ENCODE data around the gene OSBPL6.
"Not testable (repeated sequence)": the region's sequence is repeated elsewhere in the genome, so short reads cannot be mapped to it uniquely, and the experiment has no call there.

The OSBPL6 gene

DNA sequence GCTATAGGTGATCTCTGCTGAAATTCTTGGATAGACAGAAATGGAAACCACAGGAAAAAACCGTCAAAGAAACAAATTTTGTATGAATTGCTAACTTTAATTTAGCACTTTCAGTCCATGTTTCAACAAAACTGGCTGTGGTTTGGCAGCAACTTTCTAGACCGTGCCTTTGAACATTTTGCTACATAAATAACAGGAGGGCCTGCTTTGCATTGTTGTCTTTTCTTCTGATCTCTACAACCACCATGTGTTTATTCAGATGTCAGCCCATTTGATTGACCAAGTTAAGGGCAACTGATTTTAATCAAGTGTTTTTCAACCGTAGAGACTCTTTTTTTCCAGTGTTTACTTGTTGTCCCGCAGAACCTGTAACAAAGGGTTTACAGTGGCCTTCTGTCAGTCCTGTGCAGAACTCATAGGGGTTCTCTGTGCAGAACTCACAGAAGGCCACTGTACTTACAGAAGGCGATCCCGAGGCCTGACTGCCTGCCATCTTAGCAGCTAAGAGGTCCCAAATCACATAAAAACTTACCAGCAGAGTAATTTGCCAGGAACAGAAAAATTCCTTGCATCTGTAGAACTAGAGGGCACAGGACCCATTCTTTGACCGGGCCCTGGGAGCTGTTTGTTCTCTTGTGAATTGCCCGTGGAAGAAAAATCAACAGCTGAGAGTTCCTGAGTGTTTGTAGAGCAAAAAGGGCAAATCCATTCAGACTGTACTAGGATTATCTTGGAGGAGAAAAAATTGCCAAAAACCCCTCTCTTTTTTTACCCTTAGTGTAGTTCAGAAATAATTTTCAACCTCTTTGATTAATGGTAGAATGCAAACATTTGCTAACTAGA, 136.1 kb downstream of the OSBPL6 start:
- Histone ChIP-seq H3K9me3 (ENCODE audit: control insufficient read depth, low read length) (no peaks in the 10 kb centered on the region), H3K9ac (ENCODE audit: low read length) (no peak overlapping the region), H3K36me3 (ENCODE audit: control insufficient read depth, insufficient read depth, low read length, severe bottlenecking) (no peaks in the 10 kb centered on the region), H3K4me3 (ENCODE audit: low read length) (no peak overlapping the region), H3K4me1 (ENCODE audit: control insufficient read depth, insufficient read depth, low read length) (no peaks in the 10 kb centered on the region), H3K27me3 (replicated peaks; ENCODE audit: control insufficient read depth, insufficient read depth, low read length) (no peaks in the 10 kb centered on the region)
- no peak for DNase-seq (ENCODE audit: low read depth)

DNA sequence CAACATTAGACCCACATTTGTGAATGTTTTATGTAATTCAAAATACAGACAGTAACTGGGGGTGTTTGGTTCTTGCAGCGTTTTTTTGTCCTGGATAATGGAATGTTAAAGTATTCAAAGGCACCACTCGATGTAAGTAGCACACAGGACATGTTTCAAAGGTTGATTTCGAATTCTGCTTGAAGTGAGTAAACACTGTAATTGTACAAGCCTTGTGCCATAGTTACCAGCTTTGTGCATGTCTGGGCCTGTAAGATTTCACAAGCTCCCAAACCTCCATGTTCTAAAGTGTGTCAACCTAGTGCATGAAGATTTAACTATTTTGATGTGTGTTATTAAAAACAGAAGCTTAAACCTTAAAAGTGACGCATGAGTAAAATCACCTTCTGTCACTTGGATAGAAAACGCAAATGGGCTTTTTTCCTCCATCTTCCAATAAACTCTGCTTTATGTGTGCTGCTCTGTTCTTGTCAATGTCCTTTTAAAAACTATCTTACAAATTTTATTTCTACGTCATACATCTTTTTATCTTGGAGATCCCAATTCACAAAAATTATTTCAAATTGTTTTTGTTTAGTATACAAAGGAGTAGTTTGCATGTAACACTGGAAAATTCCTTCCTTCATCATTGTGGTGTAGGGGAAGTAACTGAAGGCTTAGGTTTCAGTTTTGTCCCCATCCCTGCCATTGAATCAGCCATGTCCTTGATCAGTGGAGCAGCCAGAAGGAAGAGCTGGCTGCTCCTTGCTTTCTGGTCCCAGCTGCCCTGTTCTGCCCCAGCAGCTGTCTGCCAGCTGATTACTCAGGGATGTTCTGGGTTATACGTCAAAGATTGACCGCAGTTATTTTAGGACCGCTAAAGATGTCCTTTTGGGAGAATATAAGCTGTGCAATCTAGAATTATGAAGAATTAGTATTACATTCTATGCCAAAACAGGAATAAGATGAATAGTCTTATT, 137.4 kb downstream of the OSBPL6 start:
- H3K4me1 ChIP-seq (ENCODE audit: control insufficient read depth, insufficient read depth, low read length), result no peaks in the 10 kb centered on the region
- no peaks in the 10 kb centered on the region for H3K9me3 ChIP-seq (ENCODE audit: control insufficient read depth, low read length)
- H3K4me3 ChIP-seq (ENCODE audit: low read length), result no peak overlapping the region
- H3K36me3 ChIP-seq (ENCODE audit: control insufficient read depth, insufficient read depth, low read length, severe bottlenecking), result no peaks in the 10 kb centered on the region
- H3K9ac ChIP-seq (ENCODE audit: low read length), result no peak overlapping the region
- no peaks in the 10 kb centered on the region for H3K27me3 ChIP-seq (replicated peaks; ENCODE audit: control insufficient read depth, insufficient read depth, low read length)
- DNase-seq (ENCODE audit: low read depth), result no peak

DNA sequence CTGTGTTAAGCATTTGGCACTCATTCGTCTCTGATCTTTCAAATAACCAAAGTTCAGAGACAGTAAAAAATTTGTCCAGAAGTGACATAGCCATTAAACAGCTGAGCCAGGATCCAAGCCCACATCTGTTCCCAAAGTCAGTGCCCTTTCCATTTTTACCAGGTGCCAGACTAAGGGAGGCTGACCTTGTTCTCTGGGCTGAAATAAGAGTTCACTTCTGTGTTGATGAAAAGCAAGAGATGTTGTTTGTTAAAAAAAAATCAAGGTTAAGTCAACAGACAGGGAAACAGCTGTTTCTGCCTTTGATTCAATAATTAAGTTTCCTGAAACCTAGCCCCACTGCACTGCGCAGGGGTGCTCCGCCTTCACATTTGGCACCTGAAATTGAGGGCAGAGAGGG, 139.5 kb downstream of the OSBPL6 start:
- Histone ChIP-seq H3K36me3 (ENCODE audit: control insufficient read depth, insufficient read depth, low read length, severe bottlenecking) (no peaks in the 10 kb centered on the region), H3K4me3 (ENCODE audit: low read length) (no peak overlapping the region), H3K4me1 (ENCODE audit: control insufficient read depth, insufficient read depth, low read length) (no peaks in the 10 kb centered on the region), H3K9ac (ENCODE audit: low read length) (no peak overlapping the region), H3K27me3 (replicated peaks; ENCODE audit: control insufficient read depth, insufficient read depth, low read length) (no peaks in the 10 kb centered on the region), H3K9me3 (ENCODE audit: control insufficient read depth, low read length) (no peaks in the 10 kb centered on the region)
- DNase-seq (ENCODE audit: low read depth), result no peak

DNA sequence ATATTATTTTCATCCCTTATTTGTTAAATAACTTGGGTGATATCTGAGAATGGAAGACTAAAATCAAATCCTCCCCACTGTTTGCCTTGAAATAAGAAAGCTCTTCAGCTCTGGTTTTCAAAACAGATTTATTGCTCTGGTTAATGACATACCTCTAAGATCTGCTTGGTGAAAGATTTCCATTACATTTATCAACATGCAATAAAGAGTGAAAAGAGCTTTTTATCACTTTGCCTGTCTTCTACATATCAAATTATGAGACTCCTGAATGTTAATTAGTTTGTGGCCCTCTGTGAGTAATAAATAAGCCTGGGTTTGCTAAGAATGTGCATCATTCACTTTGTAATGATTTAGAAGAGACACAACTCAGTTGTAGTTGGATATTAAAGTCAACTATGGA, 140.9 kb downstream of the OSBPL6 start:
- no peak for DNase-seq (ENCODE audit: low read depth)
- Histone ChIP-seq H3K36me3 (ENCODE audit: control insufficient read depth, insufficient read depth, low read length, severe bottlenecking) (no peaks in the 10 kb centered on the region), H3K9ac (ENCODE audit: low read length) (no peak overlapping the region), H3K4me1 (ENCODE audit: control insufficient read depth, insufficient read depth, low read length) (no peaks in the 10 kb centered on the region), H3K9me3 (ENCODE audit: control insufficient read depth, low read length) (no peaks in the 10 kb centered on the region), H3K27me3 (replicated peaks; ENCODE audit: control insufficient read depth, insufficient read depth, low read length) (no peaks in the 10 kb centered on the region), H3K4me3 (ENCODE audit: low read length) (no peak overlapping the region)

DNA sequence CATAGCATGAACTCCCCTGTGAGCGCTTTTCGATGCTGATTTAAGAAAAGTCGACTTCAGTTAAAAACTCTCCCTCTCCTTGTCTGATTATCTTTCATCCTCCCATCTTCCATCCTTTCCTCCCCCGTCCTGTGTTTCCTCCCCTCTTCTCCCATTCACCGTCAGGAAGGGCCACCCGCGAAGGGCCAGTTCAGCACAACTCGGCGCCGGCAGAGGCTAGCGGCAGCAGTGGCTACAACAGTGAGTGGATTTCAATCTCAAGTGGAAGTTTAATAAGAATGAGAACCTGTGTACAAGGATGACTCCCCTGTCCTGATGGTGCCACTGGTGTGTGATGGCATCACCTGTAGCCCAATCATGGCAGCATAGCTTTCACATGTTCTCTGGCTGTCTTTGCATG, 149.8 kb downstream of the OSBPL6 start:
- Histone ChIP-seq H3K27me3 (replicated peaks; ENCODE audit: control insufficient read depth, insufficient read depth, low read length) (no peaks in the 10 kb centered on the region), H3K9me3 (ENCODE audit: control insufficient read depth, low read length) (no peaks in the 10 kb centered on the region), H3K4me3 (ENCODE audit: low read length) (no peak overlapping the region), H3K9ac (ENCODE audit: low read length) (no peak overlapping the region), H3K36me3 (ENCODE audit: control insufficient read depth, insufficient read depth, low read length, severe bottlenecking) (no peaks in the 10 kb centered on the region), H3K4me1 (ENCODE audit: control insufficient read depth, insufficient read depth, low read length) (peaks cover 10% of the 10 kb centered on the region)
- no peak for DNase-seq (ENCODE audit: low read depth)

DNA sequence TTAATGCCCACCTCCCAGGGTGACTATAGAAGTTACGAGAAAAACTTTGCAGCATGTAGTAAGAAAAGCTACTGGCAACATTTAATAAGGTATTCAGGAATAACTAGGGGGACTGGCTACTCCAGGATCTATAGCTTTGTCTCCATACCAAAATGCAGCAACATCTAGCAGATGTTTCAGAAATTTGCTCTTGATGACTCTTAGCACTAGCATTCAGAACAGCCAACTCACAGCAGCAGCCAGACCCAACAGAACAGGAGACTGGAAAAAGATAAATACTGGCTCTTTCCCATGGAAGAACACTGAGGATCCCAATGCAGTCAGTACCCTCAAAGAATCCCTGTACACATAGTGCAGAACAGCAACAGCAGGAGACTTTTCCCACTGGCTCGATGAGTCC, 151.6 kb downstream of the OSBPL6 start:
- DNase-seq (ENCODE audit: low read depth), result peak; percentile 36
- Histone ChIP-seq H3K9ac (ENCODE audit: low read length) (no peak overlapping the region), H3K27me3 (replicated peaks; ENCODE audit: control insufficient read depth, insufficient read depth, low read length) (no peaks in the 10 kb centered on the region), H3K4me1 (ENCODE audit: control insufficient read depth, insufficient read depth, low read length) (peaks cover 10% of the 10 kb centered on the region), H3K36me3 (ENCODE audit: control insufficient read depth, insufficient read depth, low read length, severe bottlenecking) (no peaks in the 10 kb centered on the region), H3K9me3 (ENCODE audit: control insufficient read depth, low read length) (no peaks in the 10 kb centered on the region), H3K4me3 (ENCODE audit: low read length) (no peak overlapping the region)

- H3K9me3 ChIP-seq (ENCODE audit: control insufficient read depth, low read length), result no peaks in the 10 kb centered on the region
- H3K4me3 ChIP-seq (ENCODE audit: low read length), result no peak overlapping the region
- peaks cover 9% of the 10 kb centered on the region for H3K4me1 ChIP-seq (ENCODE audit: control insufficient read depth, insufficient read depth, low read length)
- no peaks in the 10 kb centered on the region for H3K36me3 ChIP-seq (ENCODE audit: control insufficient read depth, insufficient read depth, low read length, severe bottlenecking)
- H3K27me3 ChIP-seq (replicated peaks; ENCODE audit: control insufficient read depth, insufficient read depth, low read length), result no peaks in the 10 kb centered on the region
- no peak for DNase-seq (ENCODE audit: low read depth)
- H3K9ac ChIP-seq (ENCODE audit: low read length), result no peak overlapping the region
These were observed 155.7 kb downstream of the OSBPL6 start for GRCh38 chr2:178350051-178350450.

DNA sequence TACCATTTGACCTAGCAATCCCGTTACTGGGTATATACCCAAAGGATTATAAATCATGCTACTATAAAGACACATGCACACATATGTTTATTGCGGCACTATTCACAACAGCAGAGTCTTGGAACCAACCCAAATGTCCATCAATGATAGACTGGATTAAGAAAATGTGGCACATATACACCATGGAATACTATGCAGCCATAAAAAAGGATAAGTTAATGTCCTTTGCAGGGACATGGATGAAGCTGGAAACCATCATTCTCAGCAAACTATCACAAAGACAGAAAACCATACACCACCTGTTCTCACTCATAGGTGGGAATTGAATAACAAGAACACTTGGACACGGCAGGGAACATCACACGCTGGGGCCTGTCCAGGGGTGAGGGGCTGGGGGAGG, 163.4 kb downstream of the OSBPL6 start:
- not testable (repeated sequence) for H3K27me3 ChIP-seq (replicated peaks; ENCODE audit: control insufficient read depth, insufficient read depth, low read length); H3K36me3 ChIP-seq (ENCODE audit: control insufficient read depth, insufficient read depth, low read length, severe bottlenecking); H3K4me3 ChIP-seq (ENCODE audit: low read length); H3K4me1 ChIP-seq (ENCODE audit: control insufficient read depth, insufficient read depth, low read length); H3K9ac ChIP-seq (ENCODE audit: low read length); H3K9me3 ChIP-seq (ENCODE audit: control insufficient read depth, low read length); DNase-seq (ENCODE audit: low read depth)

DNA sequence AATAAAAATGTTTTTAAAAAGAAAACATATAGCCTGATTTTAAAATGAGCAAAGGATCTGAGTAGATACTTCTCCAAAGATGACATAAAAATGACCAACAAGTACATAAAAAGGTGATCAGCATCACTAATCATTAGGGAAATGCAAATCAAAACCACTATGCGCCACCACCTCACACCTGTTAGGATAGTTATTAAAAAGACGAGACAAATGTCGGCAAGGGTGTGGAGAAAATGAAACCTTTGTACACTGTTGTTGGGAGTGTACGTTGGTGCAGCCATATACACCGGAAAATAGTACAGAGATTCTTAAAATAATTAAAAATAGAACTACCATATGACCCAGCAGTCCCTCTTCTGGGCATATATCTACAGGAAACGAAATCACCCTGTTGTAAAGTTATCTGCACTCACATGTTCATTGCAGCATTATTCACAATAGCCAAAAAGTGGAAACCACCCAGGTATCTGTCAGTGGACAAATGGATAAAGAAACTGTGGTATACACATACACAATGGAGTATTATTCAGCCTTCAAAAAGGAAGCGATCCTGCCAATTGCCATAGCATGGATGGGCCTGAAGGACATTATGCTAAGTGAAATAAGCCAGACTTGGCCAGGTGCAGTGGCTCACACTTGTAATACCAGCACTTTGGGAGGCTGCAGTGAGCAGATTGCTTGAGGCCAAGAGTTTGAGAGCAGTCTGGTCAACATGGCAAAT, 165.0 kb downstream of the OSBPL6 start:
- no peak overlapping the region for H3K4me3 ChIP-seq (ENCODE audit: low read length)

GRCh38 chr2:178361588-178361987, 167.3 kb downstream of the OSBPL6 start:
- no peaks in the 10 kb centered on the region for H3K27me3 ChIP-seq (replicated peaks; ENCODE audit: control insufficient read depth, insufficient read depth, low read length)
- H3K4me3 ChIP-seq (ENCODE audit: low read length), result no peak overlapping the region
- DNase-seq (ENCODE audit: low read depth), result no peak
- peaks cover 3% of the 10 kb centered on the region for H3K9me3 ChIP-seq (ENCODE audit: control insufficient read depth, low read length)
- H3K4me1 ChIP-seq (ENCODE audit: control insufficient read depth, insufficient read depth, low read length), result no peaks in the 10 kb centered on the region
- H3K9ac ChIP-seq (ENCODE audit: low read length), result no peak overlapping the region
- H3K36me3 ChIP-seq (ENCODE audit: control insufficient read depth, insufficient read depth, low read length, severe bottlenecking), result no peaks in the 10 kb centered on the region

More for the DNA sequence above, 165.0 kb downstream of the OSBPL6 start:
- Histone ChIP-seq H3K9ac (ENCODE audit: low read length) (no peak overlapping the region), H3K36me3 (ENCODE audit: control insufficient read depth, insufficient read depth, low read length, severe bottlenecking) (no peaks in the 10 kb centered on the region), H3K9me3 (ENCODE audit: control insufficient read depth, low read length) (peaks cover 3% of the 10 kb centered on the region), H3K27me3 (replicated peaks; ENCODE audit: control insufficient read depth, insufficient read depth, low read length) (no peaks in the 10 kb centered on the region), H3K4me1 (ENCODE audit: control insufficient read depth, insufficient read depth, low read length) (no peaks in the 10 kb centered on the region)
- DNase-seq (ENCODE audit: low read depth), result no peak

- DNase-seq (ENCODE audit: low read depth), result no peak
- Histone ChIP-seq H3K36me3 (ENCODE audit: control insufficient read depth, insufficient read depth, low read length, severe bottlenecking) (no peaks in the 10 kb centered on the region), H3K9me3 (ENCODE audit: control insufficient read depth, low read length) (peaks cover 2% of the 10 kb centered on the region), H3K9ac (ENCODE audit: low read length) (no peak overlapping the region), H3K4me3 (ENCODE audit: low read length) (no peak overlapping the region), H3K27me3 (replicated peaks; ENCODE audit: control insufficient read depth, insufficient read depth, low read length) (no peaks in the 10 kb centered on the region), H3K4me1 (ENCODE audit: control insufficient read depth, insufficient read depth, low read length) (no peaks in the 10 kb centered on the region)
These were observed 168.9 kb downstream of the OSBPL6 start for GRCh38 chr2:178363252-178363651.

Measured in adipocyte (in vitro differentiated cells).